ENCODE measurements around the gene EEF1AKMT3. TPM values are rescaled to one million over a fixed set of nuclear protein-coding genes. Genes with fewer than 3 reads are reported as not detected.
A peak's percentile ranks its signal among the peaks of the same experiment; 100 is the strongest.

The EEF1AKMT3 gene
- total RNA-seq, 1 experiment from 2014 or later, result 9.3 TPM

DNA sequence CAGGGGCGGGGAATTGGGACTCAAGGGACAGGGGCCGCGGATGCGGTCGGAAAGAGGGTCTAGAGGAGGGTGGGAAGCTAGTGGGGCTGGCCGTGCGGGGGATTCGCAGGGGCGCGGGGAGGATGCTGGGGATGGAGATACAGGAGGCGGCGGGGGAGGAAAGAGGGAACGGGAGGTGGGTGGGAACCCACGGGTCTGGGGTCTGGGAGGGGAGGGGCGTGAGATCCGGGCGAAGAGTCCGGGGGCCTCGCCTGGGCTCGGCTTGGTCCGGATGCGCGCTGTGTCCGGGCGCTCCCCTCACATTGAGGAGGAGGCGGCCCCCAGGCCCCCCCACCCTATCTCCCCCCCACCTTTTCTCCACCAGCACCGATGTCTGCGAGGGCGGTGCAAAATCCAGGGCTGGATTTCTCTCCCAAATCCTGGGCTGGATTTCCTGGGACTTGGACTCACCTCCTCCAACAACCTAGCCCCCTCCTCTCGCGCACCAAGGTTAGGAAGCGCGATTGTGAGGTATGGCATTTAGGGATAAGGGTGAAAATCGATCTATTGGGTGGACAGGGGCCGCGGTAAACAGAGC, 33.7 kb upstream of the EEF1AKMT3 start, which contains the start of gene AGAP2:
Gene AGAP2 (minus strand): TSS at position 82 of the 577 bp plus-strand sequence. CDS start 496 bp downstream, outside the sequence.
- no peaks in the 10 kb centered on the region for H4K20me1 ChIP-seq (ENCODE audit: low read length)
- H2AFZ ChIP-seq (ENCODE audit: low read length), result no peak within 1 kb of the TSS
- ChIA-PET CTCF (no interaction called here), POLR2A (ENCODE audit: unreplicated experiment) (no interaction called here)
- no peaks in the 10 kb centered on the region for H3F3A ChIP-seq (ENCODE audit: low read length, unreplicated experiment)
- no peak within 1 kb of the TSS for H3K9ac ChIP-seq (ENCODE audit: low read length)
- intact Hi-C loops (cut with micrococcal nuclease), result no loop called here
- H3K4me2 ChIP-seq (ENCODE audit: low read length), result peak within 1 kb of the TSS; percentile 87
- ATAC-seq (no peak), DNase-seq (no peak)
- H3K27ac ChIP-seq (ENCODE audit: low read length), result no peak within 1 kb of the TSS
- H3K4me3 ChIP-seq (ENCODE audit: low read length), result peak within 1 kb of the TSS; percentile 64
- peaks cover 50% of the 10 kb centered on the region for H3K27me3 ChIP-seq (ENCODE audit: low read length)
- no TSS peak for BruUV-seq (replicated peaks)
- H3K9me3 ChIP-seq (ENCODE audit: low read length), result no peaks in the 10 kb centered on the region
- no peaks in the 10 kb centered on the region for H3K79me2 ChIP-seq (ENCODE audit: low read length)
- peaks cover 17% of the 10 kb centered on the region for H3K4me1 ChIP-seq (ENCODE audit: insufficient read depth, low read length)
- TF ChIP-seq CTCF (conservative IDR thresholded peaks at IDR 0.05; ENCODE audit: low read depth, low read length) (no peak), EZH2phosphoT487 (IDR thresholded peaks at IDR 0.05; ENCODE audit: borderline replicate concordance, low read length) (no peak), EZH2 (IDR thresholded peaks at IDR 0.05; ENCODE audit: low read length, unreplicated experiment) (no peak)
- no peaks in the 10 kb centered on the region for H3K36me3 ChIP-seq (ENCODE audit: low read depth, low read length)
- H3K9me2 ChIP-seq (replicated peaks; ENCODE audit: low read length), result no peaks in the 10 kb centered on the region

- no peak for DNase-seq
- H3K9me2 ChIP-seq (replicated peaks; ENCODE audit: low read length), result no peaks in the 10 kb centered on the region
- ChIA-PET CTCF (no interaction called here), POLR2A (ENCODE audit: unreplicated experiment) (no interaction called here)
- peaks cover 50% of the 10 kb centered on the region for H3K27me3 ChIP-seq (ENCODE audit: low read length)
- peaks cover 17% of the 10 kb centered on the region for H3K4me1 ChIP-seq (ENCODE audit: insufficient read depth, low read length)
- no peak overlapping the region for H3K4me3 ChIP-seq (ENCODE audit: low read length)
- H3K9me3 ChIP-seq (ENCODE audit: low read length), result no peaks in the 10 kb centered on the region
- no peak overlapping the region for H3K9ac ChIP-seq (ENCODE audit: low read length)
- TF ChIP-seq CTCF (conservative IDR thresholded peaks at IDR 0.05; ENCODE audit: low read depth, low read length) (no peak), EZH2 (IDR thresholded peaks at IDR 0.05; ENCODE audit: low read length, unreplicated experiment) (no peak), EZH2phosphoT487 (IDR thresholded peaks at IDR 0.05; ENCODE audit: borderline replicate concordance, low read length) (no peak)
- H3K27ac ChIP-seq (ENCODE audit: low read length), result no peak overlapping the region
- no peaks in the 10 kb centered on the region for H4K20me1 ChIP-seq (ENCODE audit: low read length)
- no peaks in the 10 kb centered on the region for H3K36me3 ChIP-seq (ENCODE audit: low read depth, low read length)
- H3K79me2 ChIP-seq (ENCODE audit: low read length), result no peaks in the 10 kb centered on the region
- H3F3A ChIP-seq (ENCODE audit: low read length, unreplicated experiment), result no peaks in the 10 kb centered on the region
- no peak overlapping the region for H2AFZ ChIP-seq (ENCODE audit: low read length)
- intact Hi-C loops (cut with micrococcal nuclease), result no loop called here
- BruUV-seq (replicated peaks), result no TSS peak
- ATAC-seq, result no peak
- no peak overlapping the region for H3K4me2 ChIP-seq (ENCODE audit: low read length)
Observed at GRCh38 chr12:57739387-57739786, 33.0 kb upstream of the EEF1AKMT3 start.

DNA sequence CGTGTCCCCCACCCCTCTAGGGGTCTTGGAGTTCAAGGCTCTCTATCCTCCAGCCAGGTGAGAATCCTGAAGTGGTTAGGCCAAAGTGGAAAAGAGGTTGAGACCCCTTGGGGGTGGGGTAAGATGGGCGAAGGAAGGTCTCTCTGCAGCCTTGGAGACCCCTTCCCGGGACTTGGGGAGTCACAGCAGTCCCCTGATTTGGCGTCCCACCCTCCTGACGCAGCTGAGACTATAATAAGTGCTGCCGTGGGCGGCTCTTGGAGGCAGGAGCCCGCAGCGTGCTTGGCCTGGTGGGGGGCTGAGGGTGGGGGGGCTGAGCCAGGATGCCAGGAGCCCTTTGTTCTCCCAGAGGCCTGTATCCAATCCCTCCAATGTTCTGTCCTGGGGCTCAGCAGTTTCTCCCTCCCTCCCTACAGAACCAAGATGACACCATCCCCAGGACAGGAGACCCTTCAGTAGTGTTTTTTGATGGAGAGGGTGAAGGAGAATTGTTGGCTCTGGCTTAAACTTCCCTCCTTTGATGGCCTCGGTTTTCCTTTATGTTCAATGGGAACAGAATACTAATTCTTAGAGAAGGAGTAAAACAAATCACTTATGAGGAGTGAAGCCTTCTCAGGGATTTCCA, 32.4 kb upstream of the EEF1AKMT3 start:
- no TSS peak for BruUV-seq (replicated peaks)
- Histone ChIP-seq H3K9me2 (replicated peaks; ENCODE audit: low read length) (no peaks in the 10 kb centered on the region), H3K27ac (ENCODE audit: low read length) (no peak overlapping the region), H3K27me3 (ENCODE audit: low read length) (peaks cover 47% of the 10 kb centered on the region), H3K36me3 (ENCODE audit: low read depth, low read length) (no peaks in the 10 kb centered on the region), H2AFZ (ENCODE audit: low read length) (no peak overlapping the region), H3K4me2 (ENCODE audit: low read length) (no peak overlapping the region), H3K79me2 (ENCODE audit: low read length) (no peaks in the 10 kb centered on the region), H3F3A (ENCODE audit: low read length, unreplicated experiment) (no peaks in the 10 kb centered on the region), H3K9me3 (ENCODE audit: low read length) (no peaks in the 10 kb centered on the region), H4K20me1 (ENCODE audit: low read length) (no peaks in the 10 kb centered on the region), H3K9ac (ENCODE audit: low read length) (no peak overlapping the region), H3K4me3 (ENCODE audit: low read length) (no peak overlapping the region), H3K4me1 (ENCODE audit: insufficient read depth, low read length) (peaks cover 17% of the 10 kb centered on the region)
- intact Hi-C loops (cut with micrococcal nuclease), result no loop called here
- CTCF ChIA-PET, result no interaction called here
- ATAC-seq, result no peak
- POLR2A ChIA-PET (ENCODE audit: unreplicated experiment), result no interaction called here
- TF ChIP-seq EZH2 (IDR thresholded peaks at IDR 0.05; ENCODE audit: low read length, unreplicated experiment) (no peak), CTCF (conservative IDR thresholded peaks at IDR 0.05; ENCODE audit: low read depth, low read length) (no peak), EZH2phosphoT487 (IDR thresholded peaks at IDR 0.05; ENCODE audit: borderline replicate concordance, low read length) (no peak)
- no peak for DNase-seq
